ENCODE data around the gene ZFAND3.

DNA sequence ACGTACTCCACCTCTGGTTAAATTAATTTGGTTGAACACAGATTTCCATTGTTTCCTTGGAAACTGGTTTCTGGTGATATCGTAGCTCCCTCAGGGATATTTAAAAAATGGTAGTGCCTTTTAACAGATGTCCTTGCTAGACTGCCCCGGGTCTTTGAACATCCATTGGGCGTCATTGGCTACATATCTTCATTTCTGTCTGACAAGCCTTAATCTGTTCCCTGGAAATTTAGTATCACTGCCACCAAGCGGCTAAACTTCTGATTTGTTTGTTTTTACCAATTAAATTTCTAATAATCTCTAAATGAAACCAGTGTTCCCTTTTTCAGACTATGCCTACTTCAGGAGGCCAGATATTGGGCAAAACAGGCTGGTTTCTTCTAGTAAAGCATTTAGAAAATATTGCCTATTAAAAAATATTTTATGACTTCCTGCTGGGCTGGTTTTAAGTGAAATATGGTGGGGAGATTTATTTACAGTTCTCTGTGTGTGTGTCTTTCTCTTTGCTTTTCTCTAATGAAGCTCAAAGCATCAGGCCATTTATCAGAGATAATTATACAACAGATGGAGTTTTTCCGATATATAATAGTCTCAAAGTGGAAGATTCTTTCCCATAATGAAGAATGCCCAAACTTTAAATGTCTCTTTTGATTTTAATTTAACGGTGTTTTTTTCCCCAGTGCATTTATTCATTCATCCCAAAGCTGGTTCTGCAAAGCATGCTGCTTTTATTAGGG, 249.5 kb downstream of the ZFAND3 start:
- TF ChIP-seq, protein P1, sequence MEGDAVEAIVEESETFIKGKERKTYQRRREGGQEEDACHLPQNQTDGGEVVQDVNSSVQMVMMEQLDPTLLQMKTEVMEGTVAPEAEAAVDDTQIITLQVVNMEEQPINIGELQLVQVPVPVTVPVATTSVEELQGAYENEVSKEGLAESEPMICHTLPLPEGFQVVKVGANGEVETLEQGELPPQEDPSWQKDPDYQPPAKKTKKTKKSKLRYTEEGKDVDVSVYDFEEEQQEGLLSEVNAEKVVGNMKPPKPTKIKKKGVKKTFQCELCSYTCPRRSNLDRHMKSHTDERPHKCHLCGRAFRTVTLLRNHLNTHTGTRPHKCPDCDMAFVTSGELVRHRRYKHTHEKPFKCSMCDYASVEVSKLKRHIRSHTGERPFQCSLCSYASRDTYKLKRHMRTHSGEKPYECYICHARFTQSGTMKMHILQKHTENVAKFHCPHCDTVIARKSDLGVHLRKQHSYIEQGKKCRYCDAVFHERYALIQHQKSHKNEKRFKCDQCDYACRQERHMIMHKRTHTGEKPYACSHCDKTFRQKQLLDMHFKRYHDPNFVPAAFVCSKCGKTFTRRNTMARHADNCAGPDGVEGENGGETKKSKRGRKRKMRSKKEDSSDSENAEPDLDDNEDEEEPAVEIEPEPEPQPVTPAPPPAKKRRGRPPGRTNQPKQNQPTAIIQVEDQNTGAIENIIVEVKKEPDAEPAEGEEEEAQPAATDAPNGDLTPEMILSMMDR (IDR thresholded peaks at IDR 0.05): no peak
- TF ChIP-seq POLR2A (IDR thresholded peaks at IDR 0.05; ENCODE audit: low read depth): no peak
- TF ChIP-seq POLR2AphosphoS5 (IDR thresholded peaks at IDR 0.05): no peak
